SJCRH30 (cell line): ENCODE measurements around the gene TCEANC2. TPM values are rescaled to one million over a fixed set of nuclear protein-coding genes. Genes with fewer than 3 reads are reported as not detected.

ENCODE experiments used
- DNase-seq, 2 experiments: peaks; one replicate each; pipeline ENCODE4 v3.0.0-alpha.2; 2015 to 2020
- H3K27ac ChIP-seq: fragments of 250-450 bp; sonication (Bioruptor Pico); 2 replicates; pipeline ENCODE4 v1.5.1; 2020; ENCODE audit warnings: mild to moderate bottlenecking, moderate library complexity
- H3K27me3 ChIP-seq: fragments of 250-450 bp; sonication (Bioruptor Pico); 2 replicates; pipeline ENCODE4 v1.5.1; 2020; ENCODE audit warnings: mild to moderate bottlenecking, moderate library complexity
- H3K36me3 ChIP-seq: fragments of 250-450 bp; sonication (Bioruptor Pico); 2 replicates; pipeline ENCODE4 v1.5.1; 2020; ENCODE audit warnings: mild to moderate bottlenecking, moderate library complexity
- H3K4me1 ChIP-seq: fragments of 250-450 bp; sonication (Bioruptor Pico); 2 replicates; pipeline ENCODE4 v1.5.1; 2020; ENCODE audit warnings: mild to moderate bottlenecking, moderate library complexity
- H3K4me3 ChIP-seq: fragments of 250-450 bp; sonication (Bioruptor Pico); 2 replicates; pipeline ENCODE4 v1.5.1; 2020; ENCODE audit warnings: mild to moderate bottlenecking, moderate library complexity
- H3K9me3 ChIP-seq: fragments of 250-450 bp; sonication (Bioruptor Pico); replicated peaks from 2 replicates; pipeline ENCODE4 v1.5.1; 2020; ENCODE audit warnings: mild to moderate bottlenecking, moderate library complexity
- total RNA-seq: library from RNA; depleted of rRNA; stranded (reverse); fragments of >200 nt; shearing (Covaris generic); gene quantifications from 2 replicates; pipeline ENCODE4 v1.2.3, GENCODE V29; 2014

Gene TCEANC2
- total RNA-seq, 1 experiment from 2014 or later, result 6.3 TPM

DNA sequence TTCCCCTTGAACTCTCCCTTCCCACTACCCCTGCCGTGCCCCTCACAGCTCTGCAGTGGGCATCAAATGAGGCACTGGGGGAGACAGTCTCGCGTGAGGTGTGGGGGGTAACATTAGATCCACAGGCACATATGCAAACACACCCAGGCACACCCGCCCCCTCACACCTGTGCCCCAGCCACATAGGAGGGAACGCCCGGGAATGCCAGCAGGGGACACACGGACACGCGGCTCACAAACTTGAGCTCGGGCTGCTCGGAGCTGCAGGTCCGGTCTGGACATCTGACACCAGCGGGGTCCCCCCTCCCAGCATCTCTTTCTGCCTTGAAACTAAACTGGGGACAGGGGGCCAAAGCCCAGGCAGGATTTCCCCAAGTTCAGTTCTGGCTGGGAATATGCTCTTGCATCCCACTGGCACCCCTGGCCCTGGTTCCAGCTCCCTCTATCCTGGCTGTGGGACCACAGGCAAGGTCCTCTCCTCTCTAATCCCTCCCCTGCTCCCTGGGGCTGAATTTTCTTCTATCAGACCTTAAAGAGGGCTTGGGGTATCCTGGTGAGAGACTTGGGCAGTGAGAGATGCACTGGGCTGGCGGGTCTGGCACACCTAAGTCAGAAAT lies 68.8 kb downstream of the TCEANC2 start:
- Histone ChIP-seq H3K4me1 (no peaks in the 10 kb centered on the region), H3K9me3 (no peaks in the 10 kb centered on the region), H3K27me3 (peaks cover 7% of the 10 kb centered on the region; the same call in 1 of the 2 replicates), H3K27ac (no peak overlapping the region), H3K36me3 (no peaks in the 10 kb centered on the region), H3K4me3 (peak overlapping the region; percentile 56)
- peak in 1 of 2 experiments; percentile 34 for DNase-seq

GRCh38 chr1:54122992-54123391 lies 69.6 kb downstream of the TCEANC2 start:
- Histone ChIP-seq H3K9me3 (no peaks in the 10 kb centered on the region), H3K27ac (no peak overlapping the region), H3K4me1 (no peaks in the 10 kb centered on the region), H3K27me3 (peaks cover 7% of the 10 kb centered on the region; the same call in 1 of the 2 replicates), H3K36me3 (no peaks in the 10 kb centered on the region), H3K4me3 (no peak overlapping the region)
- DNase-seq, result no peak

- Histone ChIP-seq H3K4me3 (no peak overlapping the region), H3K9me3 (no peaks in the 10 kb centered on the region), H3K27ac (no peak overlapping the region), H3K27me3 (peaks cover 7% of the 10 kb centered on the region; the same call in 1 of the 2 replicates), H3K36me3 (no peaks in the 10 kb centered on the region), H3K4me1 (no peaks in the 10 kb centered on the region)
- DNase-seq, result no peak
Measured at GRCh38 chr1:54124472-54124871, 71.1 kb downstream of the TCEANC2 start.

GRCh38 chr1:54124906-54125305 lies 71.5 kb downstream of the TCEANC2 start:
- Histone ChIP-seq H3K4me1 (no peaks in the 10 kb centered on the region), H3K27me3 (peaks cover 7% of the 10 kb centered on the region; the same call in 1 of the 2 replicates), H3K36me3 (no peaks in the 10 kb centered on the region), H3K27ac (no peak overlapping the region), H3K4me3 (no peak overlapping the region), H3K9me3 (no peaks in the 10 kb centered on the region)
- no peak for DNase-seq

- peak; percentile 49 to 69 for DNase-seq
- no peak overlapping the region for H3K27ac ChIP-seq
Measured at GRCh38 chr1:54125386-54126070, 72.1 kb downstream of the TCEANC2 start.

DNA sequence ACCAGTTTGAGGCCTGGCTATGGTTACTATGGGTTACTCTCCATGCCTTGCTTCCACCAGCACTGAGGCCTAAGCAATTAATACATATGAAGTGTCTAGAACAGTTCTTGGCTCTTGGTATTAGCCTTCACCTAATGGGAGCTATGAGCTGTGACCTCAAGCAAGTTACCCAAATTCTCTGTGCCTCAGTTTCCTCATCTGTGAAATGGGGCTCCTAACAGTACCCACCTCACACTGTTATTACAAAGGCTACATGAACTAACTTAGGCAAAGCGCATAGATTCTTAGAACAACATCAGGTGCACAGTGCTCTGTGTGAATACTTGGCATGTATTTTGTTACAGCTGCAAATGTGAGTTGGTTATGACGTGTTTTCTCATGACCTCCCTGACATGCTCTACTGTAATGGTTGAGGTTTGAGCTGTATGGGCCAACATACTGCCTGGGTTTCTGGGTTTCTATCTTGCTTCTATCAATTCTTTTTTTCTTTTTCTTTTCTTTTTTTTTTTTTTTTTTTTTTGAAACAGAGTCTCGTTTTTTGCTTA lies 72.9 kb downstream of the TCEANC2 start:
- no peak for DNase-seq

More at GRCh38 chr1:54125386-54126070, 72.1 kb downstream of the TCEANC2 start:
- no peaks in the 10 kb centered on the region for H3K4me1 ChIP-seq
- no peaks in the 10 kb centered on the region for H3K9me3 ChIP-seq
- no peaks in the 10 kb centered on the region for H3K36me3 ChIP-seq
- H3K4me3 ChIP-seq, result no peak overlapping the region
- H3K27me3 ChIP-seq, result peaks cover 7% of the 10 kb centered on the region; the same call in 1 of the 2 replicates

DNA sequence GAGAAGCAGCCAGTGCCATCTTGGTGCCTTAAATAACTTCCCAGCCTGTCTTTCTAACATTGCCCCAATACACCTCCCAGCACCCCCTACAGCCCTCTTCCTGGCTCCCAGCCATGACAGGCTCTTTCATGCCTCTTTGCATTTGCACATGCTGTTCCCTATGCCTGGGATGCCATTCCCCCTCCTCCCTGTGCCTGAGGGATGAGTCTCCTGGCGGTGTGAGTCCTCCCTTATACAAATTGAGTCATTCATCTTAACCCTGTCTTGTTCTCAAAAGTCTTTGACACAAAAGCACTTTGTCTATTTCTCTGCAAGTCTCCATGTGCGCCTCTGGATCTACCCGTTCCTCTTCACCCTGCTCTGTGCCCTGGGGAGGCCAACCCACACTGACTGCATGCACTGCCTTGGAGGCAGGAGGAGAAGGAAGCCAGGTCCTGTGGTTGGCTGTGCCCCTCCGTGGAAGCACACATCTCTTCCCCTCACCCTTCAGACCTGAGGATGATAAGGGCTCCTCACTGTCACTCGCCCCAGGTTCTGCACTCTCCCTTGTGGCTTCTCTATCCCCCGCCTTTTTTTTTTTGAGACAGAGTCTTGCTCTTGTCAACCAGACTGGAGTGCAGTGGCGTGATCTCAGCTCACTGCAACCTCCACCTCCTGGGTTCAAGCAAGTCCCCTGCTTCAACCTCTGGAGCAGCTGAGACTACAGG lies 74.3 kb downstream of the TCEANC2 start:
- no peak overlapping the region for H3K27ac ChIP-seq
- no peak for DNase-seq
- H3K27me3 ChIP-seq, result 0 out of 2 replicates have a peak, but pooled peaks cover 3% of the 10 kb centered on the region
- no peaks in the 10 kb centered on the region for H3K4me1 ChIP-seq
- H3K36me3 ChIP-seq, result no peaks in the 10 kb centered on the region
- H3K9me3 ChIP-seq, result no peaks in the 10 kb centered on the region
- H3K4me3 ChIP-seq, result no peak overlapping the region

More for the DNA sequence above, 72.9 kb downstream of the TCEANC2 start:
- Histone ChIP-seq H3K9me3 (no peaks in the 10 kb centered on the region), H3K27ac (no peak overlapping the region), H3K27me3 (peaks cover 10% of the 10 kb centered on the region; the same call in 1 of the 2 replicates), H3K4me1 (no peaks in the 10 kb centered on the region), H3K36me3 (no peaks in the 10 kb centered on the region), H3K4me3 (no peak overlapping the region)

- DNase-seq, result no peak
- Histone ChIP-seq H3K27me3 (0 out of 2 replicates have a peak, but pooled peaks cover 3% of the 10 kb centered on the region), H3K4me1 (no peaks in the 10 kb centered on the region), H3K9me3 (no peaks in the 10 kb centered on the region), H3K36me3 (no peaks in the 10 kb centered on the region), H3K4me3 (no peak overlapping the region), H3K27ac (no peak overlapping the region)
Measured at GRCh38 chr1:54129858-54130257, 76.5 kb downstream of the TCEANC2 start.

DNA sequence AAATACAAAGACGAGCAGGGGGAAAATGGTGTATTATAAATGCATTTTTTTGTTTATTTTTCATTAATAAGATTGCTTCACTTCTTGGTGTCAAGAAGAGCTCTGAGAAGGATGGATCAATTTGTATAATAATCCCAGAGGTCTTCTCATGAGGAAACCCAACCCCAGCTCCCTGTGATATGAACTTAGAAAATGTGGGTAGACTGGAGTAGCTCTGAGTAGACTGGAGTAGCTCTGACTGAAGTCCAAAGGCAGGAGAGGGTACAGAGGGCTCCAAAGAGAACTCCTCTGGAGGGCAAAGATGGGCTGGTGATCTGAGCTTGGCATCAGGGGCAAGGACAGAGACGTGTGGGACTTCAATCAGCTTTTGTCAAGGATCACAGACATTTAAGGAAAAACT lies 78.0 kb downstream of the TCEANC2 start:
- no peak overlapping the region for H3K4me3 ChIP-seq
- H3K27ac ChIP-seq, result no peak overlapping the region
- DNase-seq, result no peak
- no peaks in the 10 kb centered on the region for H3K9me3 ChIP-seq
- 0 out of 2 replicates have a peak, but pooled peaks cover 3% of the 10 kb centered on the region for H3K27me3 ChIP-seq
- H3K36me3 ChIP-seq, result no peaks in the 10 kb centered on the region
- no peaks in the 10 kb centered on the region for H3K4me1 ChIP-seq

DNA sequence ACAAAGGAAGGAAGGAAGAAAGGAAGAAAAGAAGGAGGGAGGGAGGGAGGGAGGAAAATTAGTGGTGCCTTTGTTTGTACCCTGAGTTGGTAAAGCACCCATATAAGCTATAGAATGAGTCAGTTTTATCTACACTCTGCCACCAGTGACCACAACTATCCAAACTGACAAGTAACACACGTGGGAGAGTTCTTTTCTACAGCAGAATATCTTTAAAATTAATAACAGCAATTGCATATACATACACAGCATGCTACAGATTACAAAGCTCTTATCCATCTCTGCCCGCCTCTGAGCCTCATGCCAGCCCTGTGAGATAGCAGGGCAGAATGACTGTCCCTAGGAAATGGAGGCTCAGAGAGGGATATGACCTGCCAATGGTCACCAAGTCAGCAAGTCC lies 79.1 kb downstream of the TCEANC2 start:
- no peak overlapping the region for H3K27ac ChIP-seq
- peaks cover 7% of the 10 kb centered on the region for H3K4me1 ChIP-seq
- no peaks in the 10 kb centered on the region for H3K36me3 ChIP-seq
- H3K27me3 ChIP-seq, result 0 out of 2 replicates have a peak, but pooled peaks cover 3% of the 10 kb centered on the region
- H3K4me3 ChIP-seq, result no peak overlapping the region
- DNase-seq, result no peak
- H3K9me3 ChIP-seq, result no peaks in the 10 kb centered on the region

- no peak for DNase-seq
- H3K27me3 ChIP-seq, result 0 out of 2 replicates have a peak, but pooled peaks cover 3% of the 10 kb centered on the region
- no peak overlapping the region for H3K4me3 ChIP-seq
- no peaks in the 10 kb centered on the region for H3K36me3 ChIP-seq
- H3K4me1 ChIP-seq, result peaks cover 7% of the 10 kb centered on the region
- no peak overlapping the region for H3K27ac ChIP-seq
- no peaks in the 10 kb centered on the region for H3K9me3 ChIP-seq
Measured at GRCh38 chr1:54134295-54134694, 80.9 kb downstream of the TCEANC2 start.

- Histone ChIP-seq H3K4me3 (no peak overlapping the region), H3K27ac (no peak overlapping the region), H3K4me1 (peaks cover 7% of the 10 kb centered on the region), H3K9me3 (no peaks in the 10 kb centered on the region), H3K36me3 (no peaks in the 10 kb centered on the region), H3K27me3 (0 out of 2 replicates have a peak, but pooled peaks cover 3% of the 10 kb centered on the region)
- no peak for DNase-seq
Measured at GRCh38 chr1:54135436-54136120, 82.2 kb downstream of the TCEANC2 start.

DNA sequence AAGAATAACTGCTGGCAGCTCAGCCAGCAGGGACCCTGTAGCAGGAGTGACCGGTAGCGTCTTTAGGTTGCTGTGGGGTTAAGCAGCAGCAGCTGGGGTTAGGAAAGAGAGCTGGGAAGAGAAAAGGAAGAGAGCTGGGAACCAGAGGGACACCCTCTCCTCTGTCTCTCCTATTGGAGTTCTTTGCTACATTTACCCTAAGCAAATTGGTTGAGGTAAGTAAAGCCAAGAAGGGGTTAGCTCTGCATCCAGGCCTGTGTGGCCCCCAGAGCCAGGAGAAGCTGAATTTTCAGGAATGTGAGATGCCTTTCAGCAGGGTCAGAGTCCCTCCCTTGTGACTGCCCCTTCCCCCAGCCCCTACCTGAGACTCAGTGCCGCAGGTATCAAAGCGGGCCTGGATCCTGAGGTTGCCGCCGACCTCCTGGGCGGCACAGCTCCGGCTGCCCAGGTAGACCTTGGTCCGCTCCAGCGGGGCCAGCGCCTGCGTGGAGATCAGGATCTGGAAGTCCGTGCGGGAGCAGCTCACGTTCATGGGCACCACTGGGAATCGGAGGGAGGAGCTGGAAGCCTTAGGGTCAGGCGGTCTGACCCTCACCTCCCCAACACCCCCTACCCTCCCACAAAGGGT lies 83.0 kb downstream of the TCEANC2 start:
- Histone ChIP-seq H3K4me1 (peaks cover 7% of the 10 kb centered on the region), H3K27me3 (no peaks in the 10 kb centered on the region), H3K36me3 (no peaks in the 10 kb centered on the region), H3K27ac (no peak overlapping the region), H3K4me3 (no peak overlapping the region), H3K9me3 (no peaks in the 10 kb centered on the region)
- DNase-seq, result no peak

DNA sequence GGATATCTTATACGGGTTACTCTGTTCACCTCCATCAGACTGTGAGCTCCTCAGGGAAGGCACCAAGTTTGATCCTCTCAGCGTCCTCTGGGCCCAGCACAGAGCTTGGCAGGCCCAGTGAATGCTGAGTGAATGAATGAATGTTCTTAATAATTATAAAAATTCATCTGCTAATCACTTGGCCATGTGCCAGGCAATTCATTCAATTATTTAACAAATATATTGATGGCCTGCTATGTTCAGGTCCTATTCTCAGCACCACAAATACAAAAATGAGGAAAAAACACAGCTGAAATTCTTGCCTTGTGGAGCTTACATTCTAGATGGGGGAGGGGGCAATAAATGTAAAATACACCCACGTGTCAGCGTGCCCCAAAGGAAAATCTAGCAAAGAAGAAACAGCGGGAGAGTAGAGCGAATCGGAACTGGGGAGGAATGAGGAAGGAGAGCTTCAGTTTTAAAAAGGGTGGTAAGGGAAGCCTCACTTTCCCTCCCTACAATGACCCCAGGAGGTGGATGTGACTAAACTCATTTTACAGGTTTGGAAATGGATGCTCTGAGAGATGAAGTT lies 83.6 kb downstream of the TCEANC2 start:
- Histone ChIP-seq H3K27me3 (no peaks in the 10 kb centered on the region), H3K27ac (no peak overlapping the region), H3K9me3 (no peaks in the 10 kb centered on the region), H3K36me3 (no peaks in the 10 kb centered on the region), H3K4me1 (peaks cover 7% of the 10 kb centered on the region), H3K4me3 (no peak overlapping the region)
- no peak for DNase-seq
